ENCODE results near the gene EFEMP1. TPM values are rescaled to one million over a fixed set of nuclear protein-coding genes. Genes with fewer than 3 reads are reported as not detected.
"Not testable (repeated sequence)": the region's sequence is repeated elsewhere in the genome, so short reads cannot be mapped to it uniquely, and the experiment has no call there.

The EFEMP1 gene
- total RNA-seq, 1 donor from 2014 or later: 3,607 TPM

DNA sequence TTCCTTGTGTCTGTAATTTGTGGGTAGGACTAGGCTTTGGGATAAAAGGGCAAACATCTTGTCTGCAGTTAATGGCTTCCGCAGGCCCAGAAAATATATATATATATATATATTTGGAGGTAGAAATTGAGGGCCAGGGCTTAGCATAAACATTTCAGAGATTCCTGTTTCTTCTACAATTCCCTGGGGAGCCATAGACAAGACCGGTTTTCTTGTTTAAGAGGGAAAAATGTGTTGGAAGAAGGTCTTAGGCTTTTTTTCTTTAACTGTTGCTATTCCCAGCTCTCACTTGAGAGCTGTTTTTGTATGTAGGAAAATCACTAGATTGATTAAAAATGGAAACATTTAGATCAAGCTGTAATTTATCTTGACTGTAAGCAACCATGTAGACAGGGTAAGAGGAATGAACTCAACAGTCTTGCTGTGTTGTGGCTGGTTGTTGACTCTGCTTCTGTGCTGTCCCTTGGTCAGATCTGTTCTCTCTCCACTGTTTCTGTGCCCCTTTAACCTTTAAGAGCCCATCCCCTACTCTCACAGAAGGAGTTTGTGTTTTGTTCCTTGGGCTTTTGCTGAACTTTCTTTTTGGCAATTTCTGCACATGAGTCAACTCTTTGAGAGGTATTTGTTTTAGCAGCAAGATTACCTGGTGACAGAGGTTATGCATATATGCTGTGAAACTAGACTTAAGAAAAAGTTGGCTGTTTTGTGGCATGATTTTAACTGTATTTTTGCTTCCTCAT, 58.3 kb downstream of the EFEMP1 start:
- no peak for DNase-seq (ENCODE audit: low read depth, low spot score)

DNA sequence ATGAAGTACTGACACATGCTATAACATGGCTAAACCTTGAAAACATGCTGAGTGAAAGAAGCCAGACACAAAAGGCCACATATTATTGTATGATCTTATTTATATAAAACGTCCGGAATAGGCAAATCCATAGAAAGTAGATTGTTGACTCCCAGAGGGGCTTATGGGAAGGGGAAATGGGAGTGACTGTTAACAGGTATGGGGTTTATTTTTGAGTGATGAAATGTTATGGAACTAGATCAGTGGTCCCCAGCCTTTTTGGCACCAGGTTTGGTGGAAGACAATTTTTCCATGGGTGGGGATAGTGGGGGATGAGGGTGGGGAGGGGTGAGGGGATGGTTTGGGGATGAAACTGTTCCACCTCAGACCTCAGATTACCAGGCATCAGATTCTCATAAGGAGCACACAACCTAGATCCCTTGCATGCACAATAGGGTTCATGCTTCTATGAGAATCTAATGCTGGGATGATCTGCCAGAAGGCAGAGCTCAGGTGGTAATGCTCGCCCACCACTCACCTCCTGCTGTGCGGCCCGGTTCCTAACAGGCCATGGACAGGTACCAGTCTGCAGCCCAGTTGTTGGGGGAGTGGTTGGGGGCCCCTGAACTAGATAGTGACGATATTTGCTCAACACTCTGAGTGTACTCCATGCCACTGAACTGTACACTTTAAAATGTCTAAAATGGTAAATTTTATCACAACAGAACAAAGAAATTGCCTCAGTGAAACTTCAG, 59.1 kb downstream of the EFEMP1 start:
- no peak for DNase-seq (ENCODE audit: low read depth, low spot score)

- peak; percentile 93 for DNase-seq (ENCODE audit: low read depth, low spot score)
Observed at GRCh38 chr2:55862673-55863390, 60.8 kb downstream of the EFEMP1 start.

DNA sequence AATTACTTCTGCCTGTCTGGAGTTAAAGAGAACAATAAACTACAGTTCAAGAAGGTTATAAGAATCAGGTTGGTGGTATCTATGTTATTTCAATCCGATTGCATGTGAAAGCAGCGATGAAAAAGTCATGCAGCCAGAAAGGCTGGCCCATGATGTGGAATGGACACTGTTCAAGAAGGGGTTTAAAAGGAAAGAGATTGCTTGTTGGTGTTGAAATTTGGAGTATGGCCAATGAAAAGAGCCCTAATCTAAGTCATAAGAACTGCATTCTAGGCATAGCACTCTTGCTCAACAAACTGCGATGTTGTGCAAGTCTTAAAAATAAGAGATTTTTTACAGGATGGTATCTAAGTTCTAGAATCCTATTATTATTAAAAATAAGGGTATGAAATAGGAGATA, 61.3 kb downstream of the EFEMP1 start:
- no peak for DNase-seq (ENCODE audit: low read depth, low spot score)

DNA sequence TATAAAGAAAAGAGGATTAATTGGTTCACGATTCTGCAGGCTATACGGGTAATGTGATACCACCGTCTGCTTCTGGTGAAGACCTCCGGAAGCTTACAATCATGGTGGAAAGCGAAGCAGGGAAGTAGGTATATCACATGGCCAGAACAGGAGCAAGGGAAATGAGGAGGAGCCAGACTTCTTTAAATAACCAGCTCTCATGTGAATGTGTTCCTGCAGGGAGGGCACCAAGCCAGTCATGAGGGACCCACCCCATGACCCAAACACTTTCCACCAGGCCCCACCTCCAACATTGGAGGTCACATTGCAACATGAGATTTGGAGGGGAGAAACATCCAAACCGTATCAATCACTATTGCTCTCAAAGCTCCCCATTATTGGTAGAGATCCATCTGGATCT, 61.8 kb downstream of the EFEMP1 start:
- DNase-seq (ENCODE audit: low read depth, low spot score): no peak

DNA sequence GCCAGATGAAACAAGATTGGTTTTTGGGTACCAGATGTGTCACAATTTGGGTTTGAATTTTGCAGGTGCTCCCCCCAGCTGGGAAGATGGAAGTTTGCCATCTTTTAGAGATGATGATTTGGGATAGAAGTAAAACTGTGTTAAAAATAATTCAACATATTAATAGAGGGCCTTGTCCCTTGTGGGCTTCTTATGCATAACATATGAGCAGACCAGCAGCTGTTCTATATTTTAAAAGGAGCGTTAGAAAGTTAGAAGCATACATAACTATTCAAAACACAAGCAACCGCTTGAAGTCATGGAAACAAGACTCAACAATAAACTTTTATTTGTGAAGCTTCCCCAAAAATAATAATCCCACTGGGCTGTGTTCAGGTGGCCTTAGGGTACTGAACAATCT, 62.8 kb downstream of the EFEMP1 start:
- no peak for DNase-seq (ENCODE audit: low read depth, low spot score)

DNA sequence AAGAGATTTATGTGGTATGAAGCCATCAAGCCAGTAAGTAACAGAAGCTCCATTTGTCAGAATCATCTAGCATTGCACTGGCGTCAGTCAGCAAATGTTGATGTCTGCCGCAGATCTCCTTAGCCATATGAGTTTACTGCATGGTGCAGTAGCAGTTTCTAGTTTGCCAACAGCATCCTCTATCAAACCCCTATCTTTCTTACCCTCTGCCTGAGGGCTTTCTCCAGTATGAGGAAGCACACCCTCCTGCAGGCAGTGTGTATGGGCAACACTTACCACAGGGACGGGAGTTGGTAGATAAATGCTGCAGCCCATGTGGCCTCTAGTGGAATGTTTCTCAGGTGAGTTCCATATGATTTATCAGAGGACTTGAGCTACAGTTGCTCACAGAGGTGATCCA, 63.7 kb downstream of the EFEMP1 start:
- no peak for DNase-seq (ENCODE audit: low read depth, low spot score)

- DNase-seq (ENCODE audit: low read depth, low spot score): no peak
Observed at GRCh38 chr2:55857766-55858165, 65.8 kb downstream of the EFEMP1 start.

DNA sequence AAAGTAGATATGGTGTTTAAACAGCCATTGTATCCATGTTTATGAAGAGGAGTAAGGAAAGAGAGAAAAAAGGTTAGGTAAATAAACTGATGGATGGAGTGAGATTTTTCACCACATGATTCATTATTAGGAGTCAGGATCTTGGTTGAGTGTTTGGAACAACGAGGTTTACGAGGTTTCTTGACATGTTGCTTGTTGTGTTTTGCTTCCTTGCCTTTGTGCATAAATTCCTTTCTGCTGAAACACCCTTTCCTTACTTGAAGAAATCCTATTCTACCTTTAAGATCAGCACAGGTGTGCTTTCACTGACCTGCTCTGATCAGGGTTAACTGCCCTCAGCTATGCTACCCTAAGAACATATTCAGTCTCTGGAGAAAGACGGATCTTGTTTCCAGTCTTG, 66.6 kb downstream of the EFEMP1 start:
- DNase-seq (ENCODE audit: low read depth, low spot score): no peak

DNA sequence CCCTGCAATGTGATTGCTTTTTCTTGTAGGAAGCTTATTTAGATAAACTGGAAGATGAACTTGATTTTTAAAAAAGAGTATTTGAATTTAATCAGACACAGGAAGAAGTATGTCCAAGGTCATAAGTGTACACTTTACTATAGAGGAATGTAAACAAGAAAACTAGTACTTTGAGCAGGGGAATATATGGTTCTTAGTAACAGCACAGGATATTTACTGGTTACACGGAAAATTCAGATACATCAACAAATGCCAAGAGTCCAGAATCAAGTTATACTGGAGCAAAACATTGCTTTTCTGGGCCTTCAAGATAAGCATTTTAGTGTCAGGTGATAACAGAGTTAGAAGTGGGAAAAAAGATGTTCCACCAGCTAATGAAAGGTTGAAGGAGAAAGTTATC, 75.5 kb downstream of the EFEMP1 start:
- no peak for DNase-seq (ENCODE audit: low read depth, low spot score)

DNA sequence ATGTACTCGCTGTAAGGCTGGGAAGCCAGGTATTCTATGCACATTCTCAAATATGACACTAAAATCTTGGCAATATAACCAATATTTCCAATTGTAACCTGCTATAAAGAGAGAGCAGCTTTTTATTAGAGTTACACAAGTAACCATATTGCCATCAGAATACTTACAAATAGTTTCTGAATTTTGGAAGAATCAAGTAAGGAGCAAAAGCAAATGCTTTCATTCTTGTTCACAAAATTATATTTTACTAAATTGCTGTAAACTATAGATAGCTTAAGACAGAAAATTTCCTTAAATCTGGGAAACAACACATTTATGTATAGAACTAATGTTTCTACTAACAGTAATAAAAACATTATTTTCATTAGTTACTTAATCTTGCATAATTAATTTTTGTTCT, 77.2 kb downstream of the EFEMP1 start:
- no peak for DNase-seq (ENCODE audit: low read depth, low spot score)

- no peak for DNase-seq (ENCODE audit: low read depth, low spot score)
Observed at GRCh38 chr2:55844986-55845385, 78.6 kb downstream of the EFEMP1 start.

GRCh38 chr2:55843994-55844345, 79.6 kb downstream of the EFEMP1 start:
- DNase-seq (ENCODE audit: low read depth, low spot score): no peak

GRCh38 chr2:55843096-55843993, 80.2 kb downstream of the EFEMP1 start:
- no peak for DNase-seq (ENCODE audit: low read depth, low spot score)

- no peak for DNase-seq (ENCODE audit: low read depth, low spot score)
Observed at GRCh38 chr2:55842046-55842445, 81.5 kb downstream of the EFEMP1 start.

GRCh38 chr2:55840460-55840859, 83.1 kb downstream of the EFEMP1 start:
- no peak for DNase-seq (ENCODE audit: low read depth, low spot score)

DNA sequence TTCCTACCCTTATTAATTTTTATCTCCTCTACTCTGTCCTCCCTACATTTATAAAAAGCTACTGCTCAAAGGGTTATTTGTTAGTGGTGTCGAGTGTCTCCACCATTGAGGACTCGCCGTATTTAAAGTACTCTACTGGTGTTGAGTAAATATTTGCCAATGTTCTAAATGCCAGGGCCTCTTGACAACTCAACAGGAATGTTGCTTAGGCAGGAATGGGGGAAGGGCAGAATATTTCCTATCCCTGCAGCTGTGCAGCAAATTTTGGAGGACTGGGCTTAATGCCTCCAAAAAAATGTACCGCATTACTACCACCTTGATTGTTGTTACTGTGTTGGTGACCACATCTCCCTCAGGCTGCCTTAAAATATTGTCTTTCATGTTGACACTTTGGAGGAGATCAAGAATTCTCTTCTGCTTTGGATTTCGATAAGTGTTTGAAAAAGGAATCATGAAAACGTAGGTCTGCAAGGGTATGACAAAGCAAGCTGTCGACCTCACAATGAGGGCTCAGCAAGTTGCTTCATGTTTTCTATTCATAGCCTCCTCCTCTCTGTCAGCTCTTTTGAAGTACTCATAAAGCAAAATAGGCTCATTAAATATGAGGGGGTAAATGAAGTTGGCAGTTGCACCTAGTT, 84.3 kb downstream of the EFEMP1 start:
- DNase-seq (ENCODE audit: low read depth, low spot score): no peak

DNA sequence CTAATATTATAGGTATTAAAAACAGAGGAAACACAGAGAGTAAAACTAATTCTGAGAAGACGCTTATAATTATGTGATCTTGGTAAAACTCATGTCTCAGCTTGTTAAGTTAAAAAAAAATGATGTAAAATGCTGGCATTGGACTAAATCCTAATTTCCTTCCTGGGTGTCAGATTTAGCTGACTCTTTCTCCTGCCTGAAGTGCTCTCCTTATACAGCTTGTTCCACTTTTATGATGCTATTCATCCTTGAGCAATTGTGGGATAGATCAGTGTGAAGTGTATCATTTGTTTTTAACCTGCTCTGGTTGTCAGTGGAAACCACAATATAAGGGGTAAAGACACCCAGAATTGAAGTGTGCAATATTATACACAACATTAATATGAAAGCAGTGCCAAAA, 84.9 kb downstream of the EFEMP1 start:
- no peak for DNase-seq (ENCODE audit: low read depth, low spot score)

DNA sequence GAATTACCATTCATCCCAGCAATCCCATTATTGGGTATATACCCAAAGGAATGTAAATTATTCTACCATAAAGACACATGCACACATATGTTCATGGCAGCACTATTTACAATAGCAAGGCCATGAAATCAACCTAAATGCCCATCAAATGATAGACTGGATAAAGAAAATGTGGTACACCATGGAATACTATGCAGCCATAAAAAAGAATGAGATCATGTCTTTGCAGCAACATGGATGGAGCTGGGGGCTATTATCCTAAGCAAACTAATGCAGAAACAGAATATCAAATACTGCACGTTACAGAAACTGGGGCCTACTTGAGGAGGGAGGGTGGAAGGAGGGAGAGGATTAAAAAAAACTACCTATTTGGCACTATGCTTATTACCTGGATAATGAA, 85.5 kb downstream of the EFEMP1 start:
- DNase-seq (ENCODE audit: low read depth, low spot score): not testable (repeated sequence)

DNA sequence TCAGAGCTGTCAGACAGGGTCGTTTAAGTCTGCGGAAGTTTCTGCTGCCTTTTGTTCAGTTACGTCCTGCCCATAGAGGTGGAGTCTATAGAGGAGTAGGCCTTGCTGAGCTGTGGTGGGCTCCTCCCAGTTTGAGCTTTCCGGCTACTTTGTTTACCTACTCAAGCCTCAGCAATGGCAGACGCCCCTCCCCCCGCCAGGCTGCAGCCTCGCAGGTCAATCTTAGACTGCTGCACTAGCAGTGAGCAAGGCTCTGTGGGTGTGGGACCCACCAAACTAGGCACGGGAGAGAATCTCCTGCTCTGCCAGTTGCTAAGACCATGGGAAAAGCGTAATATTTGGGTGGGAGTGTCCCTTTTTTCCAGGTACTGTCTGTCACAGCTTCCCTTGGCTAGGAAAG, 86.5 kb downstream of the EFEMP1 start:
- DNase-seq (ENCODE audit: low read depth, low spot score): no peak

Data from pulmonary artery endothelial cell (primary cell).